HFFc6 (cell line): ENCODE measurements around the gene FAM186B. TPM values are rescaled to one million over a fixed set of nuclear protein-coding genes. Genes with fewer than 3 reads are reported as not detected.

ENCODE experiments used
- DNase-seq: peaks from one replicate; pipeline ENCODE4 v3.0.0-alpha.2; 2018
- H3K27ac Mint-ChIP-seq: 2 replicates; pipeline ENCODE4 v1.8.0; 2020; ENCODE audit warnings: mild to moderate bottlenecking, mixed read lengths
- H3K27me3 Mint-ChIP-seq: 2 replicates; pipeline ENCODE4 v1.8.0; 2021; ENCODE audit warnings: mild to moderate bottlenecking, moderate library complexity, mixed read lengths; ENCODE audit not compliant: insufficient read depth
- H3K36me3 Mint-ChIP-seq: 2 replicates; pipeline ENCODE4 v1.8.0; 2021; ENCODE audit warnings: low read depth, mixed read lengths
- H3K4me1 Mint-ChIP-seq: 2 replicates; pipeline ENCODE4 v1.8.0; 2020; ENCODE audit warnings: low read depth, mixed read lengths
- H3K4me3 Mint-ChIP-seq: 2 replicates; pipeline ENCODE4 v1.8.0; 2020; ENCODE audit warnings: mild to moderate bottlenecking, moderate library complexity, mixed read lengths
- H3K9me3 Mint-ChIP-seq: 2 replicates; pipeline ENCODE4 v1.8.0; 2020; ENCODE audit warnings: mild to moderate bottlenecking, mixed read lengths
- total RNA-seq, 6 experiments: library from RNA; stranded (reverse); fragmentation: NEBNext Ultra II Directional; extraction: Animal tissue kit (Norgen Biotek cat#: 25700); gene quantifications; 2 replicates in 1 of 6; 3 replicates in 5 of 6; pipeline ENCODE4 v1.2.3, GENCODE V29; 2021
- TF ChIP-seq, protein P1 (sequence below): fragments of 200-600 bp; sonication (generic); IDR thresholded peaks from 2 replicates; pipeline ENCODE4 v1.5.0; 2021; ENCODE audit warnings: antibody characterized with exemption, mild to moderate bottlenecking

The FAM186B gene
- total RNA-seq, 6 experiments from 2014 or later = 0.21 to 0.46 (median 0.31) TPM

DNA sequence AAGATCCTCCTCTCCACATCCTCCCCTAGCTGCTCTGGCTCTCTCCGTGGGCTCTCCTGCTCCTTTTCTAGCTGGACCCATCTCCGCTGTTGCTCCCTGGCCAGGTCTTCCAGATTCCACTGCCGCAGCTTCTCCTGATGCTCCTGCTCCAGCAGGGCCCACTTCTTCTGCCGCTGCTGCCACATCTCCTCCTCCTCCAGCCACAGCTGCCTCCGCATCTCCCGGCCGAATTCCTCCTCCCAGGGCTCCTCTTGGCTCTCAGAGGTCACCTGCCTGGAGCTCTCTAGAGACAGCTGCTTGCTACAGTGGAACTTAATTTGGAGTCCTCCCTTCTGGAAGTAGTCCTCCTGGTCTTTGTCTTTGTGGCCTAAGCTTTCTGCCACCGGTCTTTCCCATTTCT, 5.5 kb downstream of the FAM186B start:
- H3K36me3 Mint-ChIP-seq = no peaks in the 10 kb centered on the region
- no peaks in the 10 kb centered on the region for H3K9me3 Mint-ChIP-seq
- no peak for DNase-seq
- TF ChIP-seq, protein P1, sequence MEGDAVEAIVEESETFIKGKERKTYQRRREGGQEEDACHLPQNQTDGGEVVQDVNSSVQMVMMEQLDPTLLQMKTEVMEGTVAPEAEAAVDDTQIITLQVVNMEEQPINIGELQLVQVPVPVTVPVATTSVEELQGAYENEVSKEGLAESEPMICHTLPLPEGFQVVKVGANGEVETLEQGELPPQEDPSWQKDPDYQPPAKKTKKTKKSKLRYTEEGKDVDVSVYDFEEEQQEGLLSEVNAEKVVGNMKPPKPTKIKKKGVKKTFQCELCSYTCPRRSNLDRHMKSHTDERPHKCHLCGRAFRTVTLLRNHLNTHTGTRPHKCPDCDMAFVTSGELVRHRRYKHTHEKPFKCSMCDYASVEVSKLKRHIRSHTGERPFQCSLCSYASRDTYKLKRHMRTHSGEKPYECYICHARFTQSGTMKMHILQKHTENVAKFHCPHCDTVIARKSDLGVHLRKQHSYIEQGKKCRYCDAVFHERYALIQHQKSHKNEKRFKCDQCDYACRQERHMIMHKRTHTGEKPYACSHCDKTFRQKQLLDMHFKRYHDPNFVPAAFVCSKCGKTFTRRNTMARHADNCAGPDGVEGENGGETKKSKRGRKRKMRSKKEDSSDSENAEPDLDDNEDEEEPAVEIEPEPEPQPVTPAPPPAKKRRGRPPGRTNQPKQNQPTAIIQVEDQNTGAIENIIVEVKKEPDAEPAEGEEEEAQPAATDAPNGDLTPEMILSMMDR = no peak
- H3K4me3 Mint-ChIP-seq = no peak overlapping the region
- H3K27me3 Mint-ChIP-seq = no peaks in the 10 kb centered on the region; the same call in 1 of the 2 replicates
- no peaks in the 10 kb centered on the region for H3K4me1 Mint-ChIP-seq
- H3K27ac Mint-ChIP-seq = no peak overlapping the region

DNA sequence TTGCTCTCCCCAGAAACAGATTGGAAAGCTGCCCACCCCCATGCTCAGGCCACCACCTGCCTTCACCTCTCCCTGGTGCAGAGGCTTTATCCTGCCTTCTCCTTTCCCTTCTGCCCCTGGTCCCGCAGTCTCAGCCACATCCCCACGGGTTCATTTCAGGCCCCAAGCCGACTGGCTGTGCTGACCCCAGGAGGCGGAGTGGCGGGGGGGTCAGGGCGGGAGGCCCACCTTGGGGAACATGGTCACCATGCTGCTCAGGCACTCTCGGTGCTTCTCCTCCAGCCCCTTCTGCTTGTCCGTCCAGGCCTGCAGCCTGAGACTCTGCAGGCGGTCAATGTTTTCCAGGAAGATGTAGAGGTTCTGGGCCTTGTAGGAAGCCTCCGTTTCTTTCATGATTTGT, 6.9 kb downstream of the FAM186B start:
- H3K9me3 Mint-ChIP-seq = no peaks in the 10 kb centered on the region
- H3K27ac Mint-ChIP-seq = no peak overlapping the region
- H3K4me1 Mint-ChIP-seq = no peaks in the 10 kb centered on the region
- TF ChIP-seq, protein P1 = no peak
- no peaks in the 10 kb centered on the region for H3K36me3 Mint-ChIP-seq
- no peak overlapping the region for H3K4me3 Mint-ChIP-seq
- H3K27me3 Mint-ChIP-seq = no peaks in the 10 kb centered on the region; the same call in 1 of the 2 replicates
- no peak for DNase-seq

DNA sequence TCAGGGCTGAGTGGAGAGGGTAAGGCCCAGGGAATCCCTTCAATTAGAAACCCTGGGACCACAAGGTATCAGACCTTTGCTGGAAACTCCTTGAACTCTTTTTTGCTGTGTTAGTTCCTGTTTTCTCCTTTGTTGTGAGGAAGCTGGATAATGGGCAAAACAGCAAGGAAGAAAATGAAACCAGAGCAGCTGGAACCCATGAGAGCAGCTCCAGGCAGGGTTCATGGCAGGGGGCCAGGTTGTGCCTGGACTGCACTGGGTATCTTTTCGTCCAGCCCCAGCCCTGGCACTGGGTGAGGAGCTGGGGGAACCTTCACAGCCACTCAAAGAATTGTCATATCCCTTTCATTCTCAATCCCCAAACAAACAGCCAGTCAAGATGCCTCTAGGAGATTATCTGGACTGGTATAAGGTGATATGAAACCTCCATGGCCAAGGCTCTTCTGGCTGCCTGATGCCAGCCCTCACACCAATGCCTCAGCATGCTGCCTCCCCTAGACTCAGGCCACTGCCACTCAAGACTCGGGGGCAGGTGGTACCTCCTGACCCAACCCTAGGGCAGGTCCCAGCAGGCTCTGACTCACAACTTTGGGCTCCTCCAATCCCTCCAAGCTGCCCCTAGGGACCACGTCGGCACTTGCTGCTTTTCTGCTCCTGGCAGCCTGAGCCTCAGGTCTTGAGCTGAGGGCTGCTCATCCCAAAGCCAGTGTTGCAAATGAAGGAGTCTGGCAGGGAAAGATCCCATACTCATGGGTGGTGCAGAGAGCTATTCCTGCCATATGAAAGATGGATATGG, 16.5 kb downstream of the FAM186B start:
- no peak overlapping the region for H3K4me3 Mint-ChIP-seq
- peaks cover 6% of the 10 kb centered on the region for H3K4me1 Mint-ChIP-seq
- TF ChIP-seq, protein P1 = no peak
- no peaks in the 10 kb centered on the region for H3K27me3 Mint-ChIP-seq
- no peak for DNase-seq
- H3K36me3 Mint-ChIP-seq = peaks cover 22% of the 10 kb centered on the region
- H3K27ac Mint-ChIP-seq = no peak overlapping the region
- H3K9me3 Mint-ChIP-seq = no peaks in the 10 kb centered on the region; the same call in 1 of the 2 replicates

DNA sequence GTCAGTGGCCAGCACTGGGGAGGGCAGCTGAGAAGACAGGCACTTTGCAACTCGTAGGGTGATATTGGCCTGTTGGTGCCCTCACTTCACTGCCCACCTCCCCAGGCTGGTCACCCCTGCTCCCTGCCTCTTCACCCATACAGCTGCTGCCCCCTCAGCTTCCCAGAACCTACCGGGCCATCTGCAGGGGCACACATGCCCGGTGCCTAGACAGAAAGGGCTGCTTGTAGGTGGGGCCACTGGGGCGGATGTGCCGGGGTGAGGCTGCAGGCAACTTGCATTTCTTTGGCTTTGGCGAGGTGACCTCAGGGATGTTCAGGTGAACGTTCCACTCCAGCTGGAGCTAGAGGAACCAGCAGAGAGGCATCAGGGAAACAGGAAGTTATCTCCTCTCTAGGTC, 17.2 kb downstream of the FAM186B start:
- peaks cover 22% of the 10 kb centered on the region for H3K36me3 Mint-ChIP-seq

DNA sequence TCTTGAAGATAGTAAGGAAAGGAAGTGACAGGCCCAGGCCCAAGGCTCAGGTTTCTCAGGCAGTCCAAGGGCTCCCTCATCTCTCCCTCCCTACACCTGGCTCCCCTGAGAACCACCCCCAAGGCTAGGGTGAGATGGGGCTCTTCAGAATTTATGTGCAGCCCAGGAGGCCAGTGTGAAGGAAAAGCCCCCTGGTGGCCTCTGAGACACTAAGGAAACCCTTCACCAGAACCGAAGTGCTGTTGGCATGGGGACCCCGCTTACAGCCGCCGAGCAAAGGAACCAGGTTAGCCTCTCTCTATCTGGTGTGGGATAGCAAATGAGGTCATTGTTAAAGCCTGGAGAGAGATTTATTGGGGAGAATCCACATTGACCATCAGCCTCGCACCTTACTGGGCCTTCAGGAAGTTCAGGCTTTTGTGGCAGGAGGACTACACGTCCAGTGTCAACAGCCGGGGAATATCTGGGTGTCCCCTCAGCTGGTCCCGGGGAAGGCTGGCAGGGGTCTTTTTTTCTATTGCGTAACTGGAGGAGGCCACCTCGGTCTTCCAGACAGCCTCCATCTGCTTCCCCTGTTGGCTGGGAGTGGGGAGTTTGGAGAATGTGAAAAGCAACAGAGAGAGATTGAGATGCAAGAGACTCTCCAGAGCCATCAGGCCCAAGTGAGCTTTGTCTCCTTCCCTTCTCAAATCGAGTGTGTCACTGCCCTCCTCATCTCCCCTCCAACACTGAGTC, 18.1 kb downstream of the FAM186B start:
- H3K4me1 Mint-ChIP-seq = peaks cover 6% of the 10 kb centered on the region
- no peak for DNase-seq

More for the DNA sequence above, 17.2 kb downstream of the FAM186B start:
- no peak overlapping the region for H3K4me3 Mint-ChIP-seq
- TF ChIP-seq, protein P1 = no peak
- H3K4me1 Mint-ChIP-seq = peaks cover 6% of the 10 kb centered on the region
- H3K9me3 Mint-ChIP-seq = no peaks in the 10 kb centered on the region; the same call in 1 of the 2 replicates
- no peak overlapping the region for H3K27ac Mint-ChIP-seq
- DNase-seq = no peak
- no peaks in the 10 kb centered on the region for H3K27me3 Mint-ChIP-seq

More for the DNA sequence above, 18.1 kb downstream of the FAM186B start:
- no peaks in the 10 kb centered on the region for H3K27me3 Mint-ChIP-seq
- no peak overlapping the region for H3K27ac Mint-ChIP-seq
- no peaks in the 10 kb centered on the region; the same call in 1 of the 2 replicates for H3K9me3 Mint-ChIP-seq
- peaks cover 22% of the 10 kb centered on the region for H3K36me3 Mint-ChIP-seq
- H3K4me3 Mint-ChIP-seq = no peak overlapping the region
- TF ChIP-seq, protein P1 = peak; percentile 23; the same call in 1 of the 2 replicates
